ENCODE measurements around the gene EDIL3.

DNA sequence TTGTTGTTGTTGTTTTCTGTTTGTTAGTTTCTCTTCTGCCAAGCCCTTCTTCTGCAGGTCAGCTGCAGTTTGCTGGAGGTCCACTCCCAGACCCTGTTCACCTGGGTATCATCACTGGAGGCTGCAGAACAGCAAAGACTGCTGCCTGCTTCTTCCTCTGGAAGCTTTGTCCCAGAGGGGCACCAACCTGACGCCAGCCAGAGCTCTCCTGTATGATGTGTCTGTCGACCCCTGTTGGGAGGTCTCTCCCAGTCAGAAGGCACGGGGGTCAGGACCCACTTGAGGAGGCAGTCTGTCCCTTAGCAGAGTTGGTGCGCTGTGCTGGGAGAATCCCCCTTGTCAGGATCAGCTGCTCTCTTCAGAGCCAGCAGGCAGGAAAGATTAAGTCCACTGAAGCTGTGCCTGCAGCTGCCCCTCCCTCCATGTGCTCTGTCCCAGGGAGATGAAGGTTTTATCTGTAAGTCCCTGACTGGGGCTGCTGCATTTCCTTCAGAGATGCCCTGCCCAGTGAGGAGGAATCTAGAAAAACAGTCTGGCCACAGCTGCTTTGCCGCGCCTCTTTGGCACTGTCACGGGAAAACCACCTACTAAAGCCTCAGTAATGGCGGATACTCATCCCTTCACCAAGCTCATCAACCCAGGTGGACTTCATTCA is 299.2 kb downstream of the EDIL3 start:
- TF ChIP-seq, protein P1, sequence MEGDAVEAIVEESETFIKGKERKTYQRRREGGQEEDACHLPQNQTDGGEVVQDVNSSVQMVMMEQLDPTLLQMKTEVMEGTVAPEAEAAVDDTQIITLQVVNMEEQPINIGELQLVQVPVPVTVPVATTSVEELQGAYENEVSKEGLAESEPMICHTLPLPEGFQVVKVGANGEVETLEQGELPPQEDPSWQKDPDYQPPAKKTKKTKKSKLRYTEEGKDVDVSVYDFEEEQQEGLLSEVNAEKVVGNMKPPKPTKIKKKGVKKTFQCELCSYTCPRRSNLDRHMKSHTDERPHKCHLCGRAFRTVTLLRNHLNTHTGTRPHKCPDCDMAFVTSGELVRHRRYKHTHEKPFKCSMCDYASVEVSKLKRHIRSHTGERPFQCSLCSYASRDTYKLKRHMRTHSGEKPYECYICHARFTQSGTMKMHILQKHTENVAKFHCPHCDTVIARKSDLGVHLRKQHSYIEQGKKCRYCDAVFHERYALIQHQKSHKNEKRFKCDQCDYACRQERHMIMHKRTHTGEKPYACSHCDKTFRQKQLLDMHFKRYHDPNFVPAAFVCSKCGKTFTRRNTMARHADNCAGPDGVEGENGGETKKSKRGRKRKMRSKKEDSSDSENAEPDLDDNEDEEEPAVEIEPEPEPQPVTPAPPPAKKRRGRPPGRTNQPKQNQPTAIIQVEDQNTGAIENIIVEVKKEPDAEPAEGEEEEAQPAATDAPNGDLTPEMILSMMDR (IDR thresholded peaks at IDR 0.05; ENCODE audit: poor library complexity) = no peak
- TF ChIP-seq EZH2 (IDR thresholded peaks at IDR 0.05; ENCODE audit: borderline replicate concordance) (no peak), EZH2phosphoT487 (IDR thresholded peaks at IDR 0.05; ENCODE audit: low read depth, severe bottlenecking, unreplicated experiment) (no peak)

Measured in hepatocyte (in vitro differentiated cells).